HG03457 (cell line): ENCODE results near the gene EPHA10.
"Not testable (repeated sequence)": the region's sequence is repeated elsewhere in the genome, so short reads cannot be mapped to it uniquely, and the experiment has no call there.

ENCODE experiments used
- ATAC-seq: cut with Tn5 transposase; IDR thresholded peaks from one replicate; pipeline ENCODE4 v1.9.1; 2021; ENCODE audit warnings: moderate number of reproducible peaks; ENCODE audit not compliant: unreplicated experiment

EPHA10 gene

DNA sequence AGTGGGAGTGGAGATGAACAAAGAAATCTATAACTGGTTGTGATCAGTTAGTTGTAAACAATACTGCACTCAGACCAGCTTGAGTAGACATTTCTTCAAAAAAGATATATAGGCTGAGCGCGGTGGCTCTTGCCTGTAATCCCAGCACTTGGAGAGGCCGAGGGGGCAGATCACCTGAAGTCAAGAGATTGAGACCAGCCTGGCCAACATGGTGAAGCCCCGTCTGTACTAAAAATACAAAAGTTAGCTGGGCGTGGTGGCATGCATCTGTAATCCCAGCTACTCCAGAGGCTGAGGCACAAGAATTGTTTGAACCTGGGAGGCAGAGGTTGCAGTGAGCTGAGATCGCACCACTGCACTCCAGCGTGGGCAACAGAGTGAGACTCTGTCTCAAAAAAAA, 26.9 kb downstream of the EPHA10 start:
- ATAC-seq, result not testable (repeated sequence)

DNA sequence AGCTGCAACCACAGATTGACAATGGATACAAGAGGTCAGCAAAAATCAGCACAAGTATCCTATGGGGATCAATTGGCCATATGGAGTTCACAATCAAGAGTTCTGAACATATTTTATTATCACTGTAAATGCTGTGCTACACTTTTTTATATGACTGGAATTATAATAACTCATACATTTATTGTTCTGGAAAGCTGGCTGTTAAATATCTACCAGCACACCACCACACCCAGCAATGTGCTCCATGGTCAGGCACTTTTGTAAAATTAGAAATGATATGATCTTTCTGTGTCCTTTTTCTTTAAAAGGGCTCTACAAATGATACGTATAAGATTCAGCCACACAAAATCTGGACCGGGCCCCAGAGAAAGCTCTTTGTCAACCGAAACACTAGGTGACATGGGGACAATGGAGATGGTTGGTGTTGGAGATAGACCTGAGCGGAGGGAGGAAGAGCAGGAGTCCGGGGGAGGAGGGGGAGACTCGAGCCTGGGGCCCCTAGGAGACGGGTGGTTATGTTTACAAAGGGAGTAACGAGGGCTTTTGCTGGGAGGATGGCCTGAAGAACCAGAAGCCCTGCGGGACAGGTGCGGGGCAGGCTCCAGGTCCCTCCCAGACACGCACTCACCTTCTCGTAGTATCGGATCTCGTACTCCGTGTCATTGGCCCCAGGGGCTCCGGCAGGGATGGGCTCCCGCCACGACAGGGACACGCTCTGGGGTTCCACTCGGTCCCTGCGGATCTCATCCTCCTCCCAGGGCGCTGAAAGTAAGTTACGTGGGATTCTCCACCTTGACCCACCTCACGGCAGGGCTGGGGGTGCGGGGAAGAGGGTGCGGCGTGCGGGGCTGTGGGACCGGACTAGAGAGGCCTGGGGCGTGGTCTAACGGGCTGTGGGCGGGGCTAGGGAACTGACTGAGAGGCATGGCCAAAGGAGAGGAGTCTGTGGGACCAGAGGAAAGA, 30.0 kb downstream of the EPHA10 start:
- no peak for ATAC-seq

DNA sequence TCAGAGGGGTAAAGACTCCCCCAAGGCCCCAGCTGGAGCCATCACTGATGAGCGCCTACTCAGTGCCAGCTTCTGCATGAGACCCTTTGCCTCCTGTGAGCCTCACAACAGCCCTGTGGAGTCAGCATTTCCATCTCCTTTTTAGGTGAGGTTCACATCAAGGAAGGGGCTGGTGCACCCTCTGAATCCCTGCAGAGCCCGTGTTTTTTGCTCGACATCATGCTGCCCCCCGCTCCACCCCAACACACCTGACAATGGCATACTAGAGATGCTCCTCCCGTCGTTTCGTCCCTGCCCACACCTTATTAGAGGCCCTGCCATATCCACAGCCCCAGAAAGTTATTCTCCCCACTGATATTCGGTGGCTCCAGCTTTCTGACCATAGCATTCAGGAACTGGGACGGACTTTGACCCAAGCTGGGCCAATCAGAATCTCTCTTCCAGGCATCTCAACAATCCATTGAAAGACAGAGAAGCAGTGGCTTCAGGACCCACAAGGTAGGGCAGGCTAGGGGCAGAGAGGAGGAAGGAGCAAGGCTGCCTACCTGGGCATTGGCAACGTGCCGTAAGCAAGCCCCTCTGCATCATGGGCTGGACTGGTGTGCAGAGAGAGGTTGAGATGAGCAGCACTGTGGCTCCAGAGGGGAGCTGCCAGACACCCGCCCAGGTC, 32.7 kb downstream of the EPHA10 start:
- ATAC-seq, result no peak

GRCh38 chr1:37731312-37732019, 33.5 kb downstream of the EPHA10 start:
- no peak for ATAC-seq

- no peak for ATAC-seq
These were observed 34.5 kb downstream of the EPHA10 start for GRCh38 chr1:37730376-37730775.

GRCh38 chr1:37728416-37728815, 36.5 kb downstream of the EPHA10 start:
- ATAC-seq, result no peak

DNA sequence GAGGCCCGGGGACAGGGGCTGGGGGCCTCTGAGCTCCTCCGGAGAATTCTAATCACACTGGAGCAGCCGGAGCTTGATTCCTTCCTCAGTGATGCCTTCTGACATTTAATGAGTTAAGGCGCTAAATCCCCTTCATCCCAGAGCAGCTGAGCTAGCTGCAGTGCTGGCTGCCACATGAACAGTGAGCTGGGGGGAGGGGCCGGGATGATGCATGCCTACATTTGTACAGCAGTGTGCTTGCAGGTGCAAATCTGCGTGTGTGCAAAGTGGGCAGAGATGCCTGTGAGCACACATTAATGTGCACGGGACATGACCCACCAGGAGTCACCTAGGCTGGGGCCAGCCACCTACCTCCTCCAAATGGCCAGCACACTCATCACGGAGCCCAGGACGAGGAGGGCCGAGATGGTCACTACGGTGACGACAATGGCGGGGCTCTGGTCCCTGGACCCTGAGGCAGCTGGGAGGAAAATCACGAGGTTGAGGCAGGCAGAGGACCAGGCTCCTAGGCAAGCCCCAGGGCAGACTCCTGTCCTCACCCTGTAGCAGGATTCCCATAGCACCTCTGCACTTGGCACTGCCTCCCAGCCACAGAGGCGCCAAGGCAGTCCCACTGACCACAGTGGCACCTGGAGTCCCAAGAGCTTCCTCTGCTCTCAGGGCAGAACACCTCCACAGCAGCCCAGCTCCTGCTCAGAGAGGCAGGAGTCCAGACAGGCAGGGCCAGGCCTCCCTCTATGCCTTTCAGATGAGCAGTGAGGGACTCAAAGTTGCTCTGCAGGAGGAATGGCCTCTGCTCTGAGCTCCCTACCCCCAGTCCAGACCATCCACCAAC, 38.0 kb downstream of the EPHA10 start:
- ATAC-seq, result no peak

- ATAC-seq, result no peak
These were observed 38.9 kb downstream of the EPHA10 start for GRCh38 chr1:37725851-37726613.

DNA sequence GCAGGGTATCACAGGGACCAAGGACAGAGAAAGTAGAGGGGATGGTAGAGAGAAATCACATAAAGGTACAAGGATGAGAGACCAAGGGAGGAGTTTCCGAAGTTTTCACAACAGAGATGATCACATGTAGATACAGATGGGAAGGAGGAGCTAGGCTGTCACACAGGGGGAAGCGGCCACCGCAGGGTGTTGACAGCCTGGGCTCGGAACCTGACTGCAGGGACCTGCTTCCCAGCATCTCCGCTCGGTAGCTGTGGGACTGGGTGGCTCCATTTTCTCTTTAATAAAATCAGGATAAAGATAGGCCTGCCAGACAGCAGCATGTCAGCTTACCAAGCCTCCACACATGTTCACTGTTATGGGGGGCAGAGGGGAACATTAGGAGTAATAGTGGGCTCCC, 40.3 kb downstream of the EPHA10 start:
- no peak for ATAC-seq

GRCh38 chr1:37723390-37724078, 41.4 kb downstream of the EPHA10 start:
- ATAC-seq, result no peak

GRCh38 chr1:37723072-37723389, 41.9 kb downstream of the EPHA10 start:
- ATAC-seq, result no peak

GRCh38 chr1:37722181-37723071, 42.5 kb downstream of the EPHA10 start:
- ATAC-seq, result no peak

- ATAC-seq, result no peak
These were observed 43.4 kb downstream of the EPHA10 start for GRCh38 chr1:37721565-37721964.

- ATAC-seq, result no peak
These were observed 44.4 kb downstream of the EPHA10 start for GRCh38 chr1:37720231-37721130.

GRCh38 chr1:37719572-37720195, 45.2 kb downstream of the EPHA10 start:
- no peak for ATAC-seq

DNA sequence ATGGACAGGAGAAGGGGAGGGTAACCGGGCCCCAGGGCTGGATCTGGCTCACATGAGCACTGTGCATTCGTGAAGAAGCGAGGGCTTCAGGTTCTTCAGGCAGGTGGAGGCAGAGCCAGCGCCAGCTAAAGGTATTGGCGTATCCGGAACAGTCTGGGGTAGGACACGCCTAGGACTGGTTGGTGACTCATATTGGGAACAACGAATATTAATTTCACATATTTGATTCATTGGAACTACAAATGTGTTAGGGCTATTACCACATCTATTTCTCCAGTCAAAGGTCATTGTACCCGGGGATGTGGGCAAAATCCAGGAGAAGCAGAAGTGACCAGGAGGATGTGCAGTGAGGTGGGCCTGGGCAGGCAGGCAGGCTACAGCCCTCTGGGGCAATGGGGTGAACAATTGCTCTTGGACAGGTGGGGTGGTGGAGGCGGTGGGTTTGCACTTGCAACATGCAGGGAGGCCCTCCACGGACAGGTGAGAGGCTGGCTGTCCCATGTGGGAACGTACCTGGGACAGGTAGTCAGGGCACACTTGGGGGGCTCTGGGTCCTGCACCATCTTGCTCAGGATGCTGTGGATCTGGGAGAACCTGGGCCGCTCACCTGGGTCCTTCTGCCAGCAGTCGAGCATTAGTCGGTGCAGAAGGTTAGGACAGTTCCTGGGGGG, 45.9 kb downstream of the EPHA10 start:
- ATAC-seq, result no peak
